Subcutaneous abdominal adipose tissue (tissue), 5 donors: ENCODE measurements around the gene NTMT2.

Source experiments
- H3K27ac ChIP-seq: one replicate; pipeline ENCODE4 v1.7.0; 2013; ENCODE audit warnings: low read depth, mild to moderate bottlenecking, inconsistent platforms, low read length, moderate library complexity
- H3K27me3 ChIP-seq, 5 donors: one replicate each; pipeline ENCODE4 v1.7.0; 2013; ENCODE audit warnings: low read length in 5 of 5, inconsistent platforms in 1 of 5; ENCODE audit not compliant: control insufficient read depth in 5 of 5, insufficient read depth in 4 of 5
- H3K36me3 ChIP-seq, 5 donors: one replicate each; pipeline ENCODE4 v1.7.0; 2013; ENCODE audit warnings: low read length in 5 of 5; ENCODE audit not compliant: control insufficient read depth in 5 of 5, insufficient read depth in 5 of 5
- H3K4me1 ChIP-seq, 5 donors: one replicate each; pipeline ENCODE4 v1.7.0; 2013; ENCODE audit warnings: low read length in 5 of 5, mild to moderate bottlenecking in 3 of 5, moderate library complexity in 1 of 5; ENCODE audit not compliant: control insufficient read depth in 5 of 5, insufficient read depth in 5 of 5
- H3K4me3 ChIP-seq, 5 donors: one replicate each; pipeline ENCODE4 v1.7.0; 2013; ENCODE audit warnings: low read length in 5 of 5, low read depth in 1 of 5
- H3K9ac ChIP-seq, 5 donors: one replicate each; pipeline ENCODE4 v1.7.0; 2013; ENCODE audit warnings: low read length in 5 of 5, mild to moderate bottlenecking in 4 of 5, moderate library complexity in 3 of 5
- H3K9me3 ChIP-seq, 5 donors: one replicate each; pipeline ENCODE4 v1.7.0; 2013; ENCODE audit warnings: low read length in 5 of 5; ENCODE audit not compliant: control insufficient read depth in 5 of 5
- donor health status: healthy.
- donor health status: healthy.
- donor health status: healthy.
- donor health status: healthy.
- donor health status: healthy.

Gene NTMT2

DNA sequence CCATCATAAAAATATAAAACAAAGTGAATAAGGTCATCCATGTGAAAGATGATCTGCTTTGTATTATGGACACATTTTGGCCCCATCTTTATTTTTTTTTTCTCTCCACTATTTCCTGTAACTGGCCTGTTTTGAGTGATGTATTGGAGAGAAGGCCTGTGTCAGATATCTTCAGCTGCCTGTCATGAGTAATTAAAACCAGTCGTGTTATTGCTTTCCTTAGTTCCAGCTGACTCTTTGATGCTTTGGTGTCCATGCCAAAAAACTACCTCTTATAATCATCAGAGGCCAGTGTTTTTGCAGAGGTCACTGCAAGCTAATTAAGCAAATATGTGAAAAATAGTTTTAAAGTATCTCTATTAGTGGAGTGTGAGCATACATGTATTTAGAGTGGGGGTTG, 29.7 kb downstream of the NTMT2 start:
- no peak overlapping the region for H3K27ac ChIP-seq
- no peak overlapping the region for H3K9ac ChIP-seq
- peaks cover 0 to 8% (median 0%) of the 10 kb centered on the region in 5 donors for H3K9me3 ChIP-seq
- H3K27me3 ChIP-seq: no peaks in the 10 kb centered on the region
- H3K4me3 ChIP-seq: no peak overlapping the region
- H3K4me1 ChIP-seq: no peaks in the 10 kb centered on the region
- no peaks in the 10 kb centered on the region for H3K36me3 ChIP-seq

DNA sequence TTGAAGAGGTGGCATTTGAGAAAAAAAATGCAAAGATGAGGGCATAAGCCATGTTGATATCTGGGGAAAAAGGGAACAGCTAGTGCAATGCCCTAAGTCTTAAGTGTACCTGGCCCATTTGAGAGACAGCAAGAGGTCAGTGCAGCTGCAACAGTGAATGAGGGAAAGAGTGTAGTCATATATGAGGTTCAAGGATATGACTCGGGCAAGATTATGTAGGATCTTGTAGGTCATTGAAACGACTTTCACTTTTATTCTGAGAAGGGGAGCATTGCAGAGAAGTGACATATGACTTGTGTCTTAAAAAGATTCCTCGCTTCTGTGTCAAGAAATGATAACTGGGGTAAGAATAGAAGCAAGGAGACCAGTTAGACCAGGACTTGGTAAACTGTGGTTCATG, 31.0 kb downstream of the NTMT2 start:
- H3K4me1 ChIP-seq: no peaks in the 10 kb centered on the region
- no peaks in the 10 kb centered on the region for H3K27me3 ChIP-seq
- no peaks in the 10 kb centered on the region for H3K36me3 ChIP-seq
- H3K27ac ChIP-seq: no peak overlapping the region
- no peak overlapping the region for H3K9ac ChIP-seq
- H3K9me3 ChIP-seq: peaks cover 0 to 5% (median 0%) of the 10 kb centered on the region in 5 donors
- H3K4me3 ChIP-seq: no peak overlapping the region

DNA sequence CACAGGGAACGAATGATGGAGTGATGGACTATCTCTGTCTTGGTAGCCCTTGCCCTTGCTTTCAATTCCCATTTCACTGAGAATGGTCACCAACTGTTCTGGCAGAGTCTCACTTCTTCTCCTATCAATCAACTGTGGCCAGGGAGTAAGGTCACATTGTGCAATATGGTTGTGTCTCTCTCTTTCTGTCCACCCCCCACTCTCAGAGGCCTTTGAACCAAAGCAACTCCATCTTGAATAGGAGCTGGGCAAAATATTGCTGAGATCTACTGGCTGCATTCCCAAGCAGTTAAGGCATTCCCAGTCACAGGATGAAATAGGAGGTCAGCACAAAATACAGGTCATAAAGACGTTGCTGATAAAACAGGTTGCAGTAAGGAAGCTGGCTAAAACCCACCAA, 36.7 kb downstream of the NTMT2 start:
- Histone ChIP-seq H3K27ac (no peak overlapping the region), H3K36me3 (no peaks in the 10 kb centered on the region), H3K4me3 (no peak overlapping the region), H3K9me3 (peaks cover 0 to 3% (median 0%) of the 10 kb centered on the region in 5 donors), H3K9ac (no peak overlapping the region), H3K27me3 (no peaks in the 10 kb centered on the region), H3K4me1 (no peaks in the 10 kb centered on the region)

GRCh38 chr1:170192546-170192945, 46.8 kb downstream of the NTMT2 start:
- H3K36me3 ChIP-seq: no peaks in the 10 kb centered on the region
- no peak overlapping the region for H3K4me3 ChIP-seq
- H3K9me3 ChIP-seq: peaks cover 0 to 19% (median 11%) of the 10 kb centered on the region in 5 donors
- H3K4me1 ChIP-seq: no peaks in the 10 kb centered on the region
- no peak overlapping the region for H3K27ac ChIP-seq
- H3K27me3 ChIP-seq: no peaks in the 10 kb centered on the region
- H3K9ac ChIP-seq: no peak overlapping the region

DNA sequence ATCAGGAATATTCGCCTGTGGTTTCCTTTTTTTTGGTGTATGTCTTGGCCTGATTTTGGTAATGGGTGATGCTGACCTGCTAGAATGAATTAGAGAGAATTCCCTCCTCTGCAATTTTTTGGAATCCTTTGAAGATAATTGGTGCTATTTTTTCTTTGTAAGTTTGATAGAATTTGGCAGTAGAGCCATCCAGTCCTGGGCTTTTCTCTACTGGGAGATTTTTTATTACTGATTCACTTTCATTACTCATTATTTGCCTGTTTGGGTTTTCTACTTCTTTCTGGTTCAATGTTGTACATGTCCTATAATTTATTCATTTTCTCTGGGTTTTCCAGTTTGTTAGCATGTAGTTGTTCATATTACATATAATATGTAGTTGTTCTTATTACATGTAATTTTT, 48.7 kb downstream of the NTMT2 start:
- Histone ChIP-seq H3K27me3 (no peaks in the 10 kb centered on the region), H3K9me3 (peaks cover 0 to 18% (median 10%) of the 10 kb centered on the region in 5 donors), H3K4me3 (no peak overlapping the region), H3K4me1 (peaks cover 0 to 6% (median 0%) of the 10 kb centered on the region in 5 donors), H3K27ac (no peak overlapping the region), H3K9ac (no peak overlapping the region), H3K36me3 (no peaks in the 10 kb centered on the region)

- Histone ChIP-seq H3K36me3 (no peaks in the 10 kb centered on the region), H3K9ac (no peak overlapping the region), H3K27ac (no peak overlapping the region), H3K4me1 (peaks cover 0 to 24% (median 18%) of the 10 kb centered on the region in 5 donors), H3K4me3 (no peak overlapping the region), H3K27me3 (no peaks in the 10 kb centered on the region), H3K9me3 (peaks cover 0 to 4% (median 0%) of the 10 kb centered on the region in 5 donors)
Observed at GRCh38 chr1:170196490-170197236, 50.9 kb downstream of the NTMT2 start.

- H3K9me3 ChIP-seq: no peaks in the 10 kb centered on the region
- H3K9ac ChIP-seq: no peak overlapping the region
- H3K36me3 ChIP-seq: no peaks in the 10 kb centered on the region
- peaks cover 0 to 24% (median 21%) of the 10 kb centered on the region in 5 donors for H3K4me1 ChIP-seq
- H3K27me3 ChIP-seq: no peaks in the 10 kb centered on the region
- no peak overlapping the region for H3K27ac ChIP-seq
- H3K4me3 ChIP-seq: no peak overlapping the region
Observed at GRCh38 chr1:170198090-170198489, 52.3 kb downstream of the NTMT2 start.

DNA sequence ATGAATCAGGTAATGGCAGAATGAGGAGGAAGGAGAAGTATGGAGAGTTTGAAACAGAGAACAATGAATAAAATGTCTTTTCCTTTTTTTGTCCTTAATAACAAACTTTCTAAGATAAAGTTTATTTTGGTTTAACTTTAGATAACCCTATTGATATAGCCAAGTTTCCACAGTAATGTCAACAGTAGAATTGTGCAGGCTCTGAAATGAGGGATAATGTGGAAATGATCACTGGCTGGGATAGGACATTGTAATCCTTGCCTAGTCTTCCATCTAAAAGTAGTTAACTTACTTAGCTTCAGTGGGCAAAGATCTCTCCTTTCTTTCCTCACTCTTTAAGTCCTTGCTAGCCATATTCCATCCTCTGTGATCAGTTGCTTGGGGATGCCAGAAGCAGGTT, 52.8 kb downstream of the NTMT2 start:
- Histone ChIP-seq H3K9ac (no peak overlapping the region), H3K36me3 (no peaks in the 10 kb centered on the region), H3K27me3 (no peaks in the 10 kb centered on the region), H3K4me1 (peaks cover 0 to 24% (median 21%) of the 10 kb centered on the region in 5 donors), H3K9me3 (no peaks in the 10 kb centered on the region), H3K4me3 (no peak overlapping the region), H3K27ac (no peak overlapping the region)

- Histone ChIP-seq H3K36me3 (no peaks in the 10 kb centered on the region), H3K4me3 (no peak overlapping the region), H3K9me3 (no peaks in the 10 kb centered on the region), H3K4me1 (peaks cover 0 to 24% (median 21%) of the 10 kb centered on the region in 5 donors), H3K27me3 (no peaks in the 10 kb centered on the region), H3K27ac (peak overlapping the region; percentile 40), H3K9ac (peak overlapping the region in 1 of 5 donors; percentile 9)
Observed at GRCh38 chr1:170200161-170200560, 54.4 kb downstream of the NTMT2 start.

GRCh38 chr1:170200621-170201397, 55.0 kb downstream of the NTMT2 start:
- Histone ChIP-seq H3K4me1 (peaks cover 0 to 24% (median 21%) of the 10 kb centered on the region in 5 donors), H3K9me3 (no peaks in the 10 kb centered on the region), H3K9ac (peak overlapping the region in 3 of 5 donors; percentile 9 to 72 (median 29)), H3K4me3 (peak overlapping the region in 1 of 5 donors; percentile 37), H3K27ac (peak overlapping the region; percentile 40), H3K27me3 (no peaks in the 10 kb centered on the region), H3K36me3 (no peaks in the 10 kb centered on the region)
